GM12874 (cell line): ENCODE data around the gene NKAPD1.

Experiments used
- TF ChIP-seq, protein P1 (sequence below): IDR thresholded peaks from 2 replicates; pipeline ENCODE4 v1.5.1; 2011; ENCODE audit warnings: low read depth, mild to moderate bottlenecking, control low read depth, low read length, moderate library complexity; ENCODE audit not compliant: insufficient read depth

NKAPD1 gene

GRCh38 chr11:112118176-112118575 is 44.1 kb downstream of the NKAPD1 start:
- TF ChIP-seq, protein P1, sequence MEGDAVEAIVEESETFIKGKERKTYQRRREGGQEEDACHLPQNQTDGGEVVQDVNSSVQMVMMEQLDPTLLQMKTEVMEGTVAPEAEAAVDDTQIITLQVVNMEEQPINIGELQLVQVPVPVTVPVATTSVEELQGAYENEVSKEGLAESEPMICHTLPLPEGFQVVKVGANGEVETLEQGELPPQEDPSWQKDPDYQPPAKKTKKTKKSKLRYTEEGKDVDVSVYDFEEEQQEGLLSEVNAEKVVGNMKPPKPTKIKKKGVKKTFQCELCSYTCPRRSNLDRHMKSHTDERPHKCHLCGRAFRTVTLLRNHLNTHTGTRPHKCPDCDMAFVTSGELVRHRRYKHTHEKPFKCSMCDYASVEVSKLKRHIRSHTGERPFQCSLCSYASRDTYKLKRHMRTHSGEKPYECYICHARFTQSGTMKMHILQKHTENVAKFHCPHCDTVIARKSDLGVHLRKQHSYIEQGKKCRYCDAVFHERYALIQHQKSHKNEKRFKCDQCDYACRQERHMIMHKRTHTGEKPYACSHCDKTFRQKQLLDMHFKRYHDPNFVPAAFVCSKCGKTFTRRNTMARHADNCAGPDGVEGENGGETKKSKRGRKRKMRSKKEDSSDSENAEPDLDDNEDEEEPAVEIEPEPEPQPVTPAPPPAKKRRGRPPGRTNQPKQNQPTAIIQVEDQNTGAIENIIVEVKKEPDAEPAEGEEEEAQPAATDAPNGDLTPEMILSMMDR, result no peak

GRCh38 chr11:112121981-112122615 is 48.0 kb downstream of the NKAPD1 start:
- TF ChIP-seq, protein P1, result no peak

DNA sequence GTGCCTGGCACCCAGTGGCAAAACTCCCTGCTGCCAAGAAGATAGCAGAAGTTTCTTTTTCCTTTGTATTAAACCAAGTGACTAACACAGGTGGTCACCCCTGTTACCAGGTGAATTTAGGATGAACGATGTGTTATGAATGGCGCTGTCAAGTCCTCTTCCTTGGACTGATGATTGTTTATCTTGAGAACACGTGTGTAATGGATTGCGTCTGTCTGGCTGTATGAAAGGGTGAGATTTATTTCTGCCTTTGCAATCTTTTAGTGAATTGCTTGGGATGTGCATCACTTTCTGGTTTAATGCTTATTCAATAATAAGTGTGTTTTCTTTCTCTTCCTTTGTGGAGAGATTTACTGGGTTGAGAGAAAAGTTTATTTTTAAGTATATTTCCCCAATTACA is 49.0 kb downstream of the NKAPD1 start:
- TF ChIP-seq, protein P1, result no peak

- TF ChIP-seq, protein P1, result no peak
These were observed 53.0 kb downstream of the NKAPD1 start for GRCh38 chr11:112127056-112127455.

- TF ChIP-seq, protein P1, result no peak
These were observed 54.5 kb downstream of the NKAPD1 start for GRCh38 chr11:112128483-112129121.

DNA sequence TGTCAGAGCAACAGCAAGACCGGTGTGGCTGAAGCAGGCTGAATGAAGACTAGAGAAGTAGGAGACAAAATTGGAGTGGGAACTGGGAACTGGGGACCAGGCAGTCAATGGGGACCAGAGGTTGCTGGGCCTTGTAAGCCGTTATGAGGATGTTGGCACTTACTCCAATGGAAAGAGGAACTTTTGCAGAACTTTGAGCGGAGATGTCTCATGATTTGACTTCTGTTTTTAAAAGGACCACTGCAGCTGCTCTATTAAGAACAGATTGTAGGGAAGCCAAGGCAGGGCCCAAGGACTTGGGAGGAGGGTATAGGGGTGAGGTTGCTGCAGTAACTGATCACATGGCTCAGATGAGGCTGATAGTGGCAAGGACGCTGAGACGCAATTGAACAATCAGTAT is 55.6 kb downstream of the NKAPD1 start:
- TF ChIP-seq, protein P1, result no peak

- TF ChIP-seq, protein P1, result no peak
These were observed 58.6 kb downstream of the NKAPD1 start for GRCh38 chr11:112132737-112133136.
